ENCODE data around the gene ZBTB24.

ZBTB24 gene

DNA sequence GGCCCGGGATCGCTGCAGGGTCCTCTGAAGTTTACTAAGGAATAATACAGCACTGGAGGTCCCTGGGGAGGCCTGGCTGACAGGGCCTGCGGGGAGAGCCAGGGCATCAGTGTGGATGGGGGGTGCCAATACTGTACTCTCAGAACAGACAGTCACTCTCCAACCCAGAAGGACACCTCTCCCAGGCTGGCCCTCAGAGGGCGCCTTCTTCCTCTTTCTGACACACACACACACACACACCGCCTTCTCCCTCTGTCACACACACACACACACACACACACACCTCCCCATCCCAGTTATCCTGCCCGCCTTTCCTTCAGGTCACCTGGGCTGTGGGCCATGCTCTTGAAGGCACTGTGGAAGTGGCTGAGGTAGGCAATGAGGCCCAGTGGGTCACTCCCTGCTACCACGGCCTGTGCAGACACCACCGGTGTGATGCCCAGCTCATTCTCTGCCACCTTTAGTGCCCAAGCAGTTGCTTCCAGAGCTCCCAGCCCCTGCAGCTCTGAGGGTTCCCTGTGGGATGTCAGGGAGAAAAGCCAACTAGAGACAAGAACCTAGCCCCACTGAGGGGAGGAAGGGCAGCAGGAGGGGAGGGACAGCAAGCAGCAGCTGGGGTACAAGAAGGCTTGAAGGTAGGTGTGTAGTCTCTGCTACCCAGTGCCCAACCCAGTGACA, 35.0 kb downstream of the ZBTB24 start:
- TF ChIP-seq FOXM1 (IDR thresholded peaks at IDR 0.05; ENCODE audit: borderline replicate concordance, low read depth) (no peak), CREB1 (IDR thresholded peaks at IDR 0.05; ENCODE audit: low read depth) (no peak), YY1 (IDR thresholded peaks at IDR 0.05; ENCODE audit: low read depth) (no peak), EP300 (IDR thresholded peaks at IDR 0.05; ENCODE audit: borderline replicate concordance) (no peak), RAD21 (IDR thresholded peaks at IDR 0.05; ENCODE audit: low read depth) (no peak), EGR1 (IDR thresholded peaks at IDR 0.05) (no peak), TAF1 (IDR thresholded peaks at IDR 0.05; ENCODE audit: low read depth) (no peak), TCF12 (IDR thresholded peaks at IDR 0.05; ENCODE audit: low read depth) (no peak), TEAD4 (IDR thresholded peaks at IDR 0.05) (no peak), CEBPB (IDR thresholded peaks at IDR 0.05) (no peak), ZBTB7A (IDR thresholded peaks at IDR 0.05; ENCODE audit: low read depth) (no peak), NFIC (IDR thresholded peaks at IDR 0.05) (no peak)
- TF ChIP-seq, protein P1, sequence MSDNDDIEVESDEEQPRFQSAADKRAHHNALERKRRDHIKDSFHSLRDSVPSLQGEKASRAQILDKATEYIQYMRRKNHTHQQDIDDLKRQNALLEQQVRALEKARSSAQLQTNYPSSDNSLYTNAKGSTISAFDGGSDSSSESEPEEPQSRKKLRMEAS (IDR thresholded peaks at IDR 0.05), result no peak
- TF ChIP-seq, protein P2, sequence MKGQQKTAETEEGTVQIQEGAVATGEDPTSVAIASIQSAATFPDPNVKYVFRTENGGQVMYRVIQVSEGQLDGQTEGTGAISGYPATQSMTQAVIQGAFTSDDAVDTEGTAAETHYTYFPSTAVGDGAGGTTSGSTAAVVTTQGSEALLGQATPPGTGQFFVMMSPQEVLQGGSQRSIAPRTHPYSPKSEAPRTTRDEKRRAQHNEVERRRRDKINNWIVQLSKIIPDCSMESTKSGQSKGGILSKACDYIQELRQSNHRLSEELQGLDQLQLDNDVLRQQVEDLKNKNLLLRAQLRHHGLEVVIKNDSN (IDR thresholded peaks at IDR 0.05), result no peak
- TF ChIP-seq, protein P3, sequence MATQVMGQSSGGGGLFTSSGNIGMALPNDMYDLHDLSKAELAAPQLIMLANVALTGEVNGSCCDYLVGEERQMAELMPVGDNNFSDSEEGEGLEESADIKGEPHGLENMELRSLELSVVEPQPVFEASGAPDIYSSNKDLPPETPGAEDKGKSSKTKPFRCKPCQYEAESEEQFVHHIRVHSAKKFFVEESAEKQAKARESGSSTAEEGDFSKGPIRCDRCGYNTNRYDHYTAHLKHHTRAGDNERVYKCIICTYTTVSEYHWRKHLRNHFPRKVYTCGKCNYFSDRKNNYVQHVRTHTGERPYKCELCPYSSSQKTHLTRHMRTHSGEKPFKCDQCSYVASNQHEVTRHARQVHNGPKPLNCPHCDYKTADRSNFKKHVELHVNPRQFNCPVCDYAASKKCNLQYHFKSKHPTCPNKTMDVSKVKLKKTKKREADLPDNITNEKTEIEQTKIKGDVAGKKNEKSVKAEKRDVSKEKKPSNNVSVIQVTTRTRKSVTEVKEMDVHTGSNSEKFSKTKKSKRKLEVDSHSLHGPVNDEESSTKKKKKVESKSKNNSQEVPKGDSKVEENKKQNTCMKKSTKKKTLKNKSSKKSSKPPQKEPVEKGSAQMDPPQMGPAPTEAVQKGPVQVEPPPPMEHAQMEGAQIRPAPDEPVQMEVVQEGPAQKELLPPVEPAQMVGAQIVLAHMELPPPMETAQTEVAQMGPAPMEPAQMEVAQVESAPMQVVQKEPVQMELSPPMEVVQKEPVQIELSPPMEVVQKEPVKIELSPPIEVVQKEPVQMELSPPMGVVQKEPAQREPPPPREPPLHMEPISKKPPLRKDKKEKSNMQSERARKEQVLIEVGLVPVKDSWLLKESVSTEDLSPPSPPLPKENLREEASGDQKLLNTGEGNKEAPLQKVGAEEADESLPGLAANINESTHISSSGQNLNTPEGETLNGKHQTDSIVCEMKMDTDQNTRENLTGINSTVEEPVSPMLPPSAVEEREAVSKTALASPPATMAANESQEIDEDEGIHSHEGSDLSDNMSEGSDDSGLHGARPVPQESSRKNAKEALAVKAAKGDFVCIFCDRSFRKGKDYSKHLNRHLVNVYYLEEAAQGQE (IDR thresholded peaks at IDR 0.05; ENCODE audit: low read depth), result no peak

DNA sequence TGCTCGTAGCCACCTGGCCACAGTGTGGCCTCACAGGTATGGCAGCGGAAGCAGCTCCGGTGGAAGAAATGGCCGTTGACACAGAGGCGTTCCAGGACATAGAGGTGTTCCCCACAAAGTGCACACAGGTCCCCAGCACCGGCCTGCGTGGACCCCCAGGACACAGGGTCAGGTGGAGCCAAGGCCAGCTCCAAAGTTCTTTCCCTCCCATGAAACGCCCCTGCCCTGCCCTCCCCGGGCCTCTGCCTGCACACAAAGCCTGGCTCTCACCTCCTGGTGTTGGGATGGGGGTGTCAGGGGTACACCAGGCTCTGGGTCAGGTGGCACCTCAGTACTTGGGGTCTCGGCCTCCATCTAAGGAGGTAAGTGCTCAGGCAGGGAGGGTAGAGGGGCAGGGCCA, 35.9 kb downstream of the ZBTB24 start:
- no peak for TF ChIP-seq YY1 (IDR thresholded peaks at IDR 0.05; ENCODE audit: low read depth)
- no peak for TF ChIP-seq FOXM1 (IDR thresholded peaks at IDR 0.05; ENCODE audit: borderline replicate concordance, low read depth)
- TF ChIP-seq CEBPB (IDR thresholded peaks at IDR 0.05), result no peak
- TF ChIP-seq TEAD4 (IDR thresholded peaks at IDR 0.05), result no peak

DNA sequence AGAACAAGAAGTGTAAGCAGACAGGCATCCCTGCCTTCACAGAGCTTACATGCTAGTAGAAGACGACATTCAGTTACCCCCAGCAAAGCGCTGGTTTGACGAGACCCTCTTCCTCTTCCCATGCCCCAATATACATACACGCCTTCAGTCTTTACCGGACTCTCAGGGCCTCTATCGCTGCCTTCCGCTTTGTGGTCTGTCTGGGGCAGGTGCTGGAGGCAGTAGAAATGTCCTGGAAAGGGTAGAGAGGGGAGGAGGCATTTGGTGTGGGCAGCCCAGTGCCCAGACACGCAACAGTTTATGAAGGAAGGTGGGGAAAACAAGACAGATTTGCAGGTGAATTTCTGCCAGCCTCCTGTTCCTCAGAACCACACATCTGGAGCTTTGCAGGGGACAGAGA, 36.5 kb downstream of the ZBTB24 start:
- no peak for TF ChIP-seq ZBTB7A (IDR thresholded peaks at IDR 0.05; ENCODE audit: low read depth)

DNA sequence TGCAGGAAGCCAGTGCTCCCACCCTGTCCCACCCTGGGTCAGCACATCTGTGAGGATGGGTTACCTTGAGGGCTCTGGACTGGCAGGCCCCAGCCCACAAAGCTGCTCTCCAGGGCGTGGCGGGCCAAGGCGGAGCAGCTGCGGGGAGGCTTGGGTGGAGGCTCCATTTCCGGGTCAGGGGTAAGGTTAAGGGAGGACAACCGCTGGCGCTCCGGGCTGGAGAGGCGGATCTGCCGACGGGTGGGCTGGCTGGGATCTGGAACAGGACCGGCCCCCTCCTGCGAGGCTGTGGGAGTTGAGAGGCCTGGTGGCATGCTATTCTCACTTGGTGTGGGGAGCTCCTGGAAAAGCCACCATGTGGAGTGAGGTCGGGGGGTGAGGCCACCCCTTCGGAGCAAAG, 36.9 kb downstream of the ZBTB24 start:
- TF ChIP-seq TAF1 (IDR thresholded peaks at IDR 0.05; ENCODE audit: low read depth), result no peak
- TF ChIP-seq, protein P2 (IDR thresholded peaks at IDR 0.05), result no peak
- TF ChIP-seq, protein P3 (IDR thresholded peaks at IDR 0.05; ENCODE audit: low read depth), result no peak

DNA sequence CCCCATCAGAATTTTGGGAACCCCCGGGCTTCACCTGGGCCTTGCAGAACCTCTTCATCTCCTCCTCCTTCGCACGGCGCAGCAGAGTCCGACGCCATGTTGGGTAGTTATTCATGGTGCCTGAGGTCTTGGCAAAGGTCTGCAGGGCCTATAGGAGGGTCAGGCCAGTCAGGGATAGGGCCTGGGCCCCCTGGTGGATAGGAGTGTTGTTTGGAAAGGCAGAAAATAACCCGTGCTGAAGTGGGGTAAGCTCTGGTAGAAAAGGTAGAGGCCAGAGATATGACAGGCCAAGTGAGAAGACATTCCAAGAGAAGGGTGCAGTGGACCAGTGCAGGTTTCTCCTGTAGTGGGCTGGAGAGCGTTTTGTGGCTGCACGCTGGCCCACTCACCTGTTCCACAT, 37.6 kb downstream of the ZBTB24 start:
- no peak for TF ChIP-seq RAD21 (IDR thresholded peaks at IDR 0.05; ENCODE audit: low read depth)
- TF ChIP-seq YY1 (IDR thresholded peaks at IDR 0.05; ENCODE audit: low read depth), result no peak
- TF ChIP-seq, protein P2 (IDR thresholded peaks at IDR 0.05), result no peak
- no peak for TF ChIP-seq TEAD4 (IDR thresholded peaks at IDR 0.05)
- TF ChIP-seq TCF12 (IDR thresholded peaks at IDR 0.05; ENCODE audit: low read depth), result no peak
- no peak for TF ChIP-seq EP300 (IDR thresholded peaks at IDR 0.05; ENCODE audit: borderline replicate concordance)
- no peak for TF ChIP-seq EGR1 (IDR thresholded peaks at IDR 0.05)
- TF ChIP-seq, protein P3 (IDR thresholded peaks at IDR 0.05; ENCODE audit: low read depth), result no peak
- TF ChIP-seq ZBTB7A (IDR thresholded peaks at IDR 0.05; ENCODE audit: low read depth), result no peak
- TF ChIP-seq CREB1 (IDR thresholded peaks at IDR 0.05; ENCODE audit: low read depth), result no peak
- no peak for TF ChIP-seq TAF1 (IDR thresholded peaks at IDR 0.05; ENCODE audit: low read depth)
- no peak for TF ChIP-seq FOXM1 (IDR thresholded peaks at IDR 0.05; ENCODE audit: borderline replicate concordance, low read depth)
- no peak for TF ChIP-seq CEBPB (IDR thresholded peaks at IDR 0.05)
- TF ChIP-seq, protein P1 (IDR thresholded peaks at IDR 0.05), result no peak
- no peak for TF ChIP-seq NFIC (IDR thresholded peaks at IDR 0.05)
